Measurements from ENCODE around the gene HTR2A.

Gene HTR2A

GRCh38 chr13:46797501-46798237, 99.2 kb downstream of the HTR2A start:
- Histone ChIP-seq H3K4me3 (ENCODE audit: low read depth, low read length) (no peak overlapping the region), H3K4ac (ENCODE audit: low read depth, low read length) (no peak overlapping the region), H3K27ac (ENCODE audit: low read depth, low read length) (no peak overlapping the region), H4K12ac (ENCODE audit: low read depth, low read length) (peak overlapping the region; percentile 63), H2BK12ac (ENCODE audit: low read length) (no peak overlapping the region), H3K23ac (ENCODE audit: low read length) (no peak overlapping the region), H3K4me1 (ENCODE audit: control insufficient read depth in 1 of 2, insufficient read depth in 2 of 2, low read length in 2 of 2) (peaks cover 0 to 7% of the 10 kb centered on the region in 2 experiments), H2BK120ac (ENCODE audit: insufficient read depth, low read length, poor library complexity) (no peak overlapping the region), H3K36me3 (ENCODE audit: control insufficient read depth in 1 of 2, insufficient read depth in 2 of 2, low read length in 2 of 2) (no peaks in the 10 kb centered on the region), H3K9ac (ENCODE audit: low read length) (no peak overlapping the region), H3K14ac (ENCODE audit: low read length) (peak overlapping the region; percentile 72), H2BK5ac (ENCODE audit: low read depth, low read length, poor library complexity) (peak overlapping the region; percentile 2), H3K9me3 (ENCODE audit: insufficient read depth, low read depth, low read length) (no peaks in the 10 kb centered on the region), H3K18ac (ENCODE audit: low read length) (no peak overlapping the region), H4K8ac (ENCODE audit: low read depth, low read length) (peak overlapping the region; percentile 96), H3K4me2 (ENCODE audit: low read length) (peak overlapping the region; percentile 87), H3K79me1 (ENCODE audit: low read length) (peaks cover 11% of the 10 kb centered on the region), H3K27me3 (ENCODE audit: insufficient read depth, low read length) (no peaks in the 10 kb centered on the region), H3K79me2 (ENCODE audit: control insufficient read depth, insufficient read depth, low read length, poor library complexity) (peaks cover 7% of the 10 kb centered on the region), H4K91ac (ENCODE audit: low read depth, low read length) (peak overlapping the region; percentile 75), H2AFZ (ENCODE audit: insufficient read depth, low read length, poor library complexity) (peak overlapping the region; percentile 28), H2AK5ac (ENCODE audit: low read length) (no peak overlapping the region)
- WGBS (ENCODE audit: extremely low coverage, insufficient coverage, insufficient read length), result no CpG with 5 or more reads among the region's 9 CpGs
- DNase-seq, result no peak

- no CpG with 5 or more reads among the region's 77 CpGs for WGBS (ENCODE audit: extremely low coverage, insufficient coverage, insufficient read length)
- Histone ChIP-seq H4K91ac (ENCODE audit: low read depth, low read length) (peak within 1 kb of the TSS; percentile 79), H3K18ac (ENCODE audit: low read length) (peak within 1 kb of the TSS; percentile 92), H4K12ac (ENCODE audit: low read depth, low read length) (peak within 1 kb of the TSS; percentile 89), H3K79me1 (ENCODE audit: low read length) (peaks cover 11% of the 10 kb centered on the region), H3K4me3 (ENCODE audit: low read depth, low read length) (peak within 1 kb of the TSS; percentile 93), H4K8ac (ENCODE audit: low read depth, low read length) (peak within 1 kb of the TSS; percentile 96), H3K79me2 (ENCODE audit: control insufficient read depth, insufficient read depth, low read length, poor library complexity) (peaks cover 7% of the 10 kb centered on the region), H3K27ac (ENCODE audit: low read depth, low read length) (peak within 1 kb of the TSS; percentile 71), H2BK5ac (ENCODE audit: low read depth, low read length, poor library complexity) (peak within 1 kb of the TSS; percentile 75), H2BK12ac (ENCODE audit: low read length) (peak within 1 kb of the TSS; percentile 59), H3K9ac (ENCODE audit: low read length) (peak within 1 kb of the TSS; percentile 87), H3K9me3 (ENCODE audit: insufficient read depth, low read depth, low read length) (no peaks in the 10 kb centered on the region), H3K14ac (ENCODE audit: low read length) (peak within 1 kb of the TSS; percentile 98), H2AK5ac (ENCODE audit: low read length) (no peak within 1 kb of the TSS), H3K4me2 (ENCODE audit: low read length) (peak within 1 kb of the TSS; percentile 87), H2BK120ac (ENCODE audit: insufficient read depth, low read length, poor library complexity) (peak within 1 kb of the TSS; percentile 39), H3K36me3 (ENCODE audit: control insufficient read depth in 1 of 2, insufficient read depth in 2 of 2, low read length in 2 of 2) (no peaks in the 10 kb centered on the region), H2AFZ (ENCODE audit: insufficient read depth, low read length, poor library complexity) (peak within 1 kb of the TSS; percentile 99), H3K4ac (ENCODE audit: low read depth, low read length) (peak within 1 kb of the TSS; percentile 53), H3K23ac (ENCODE audit: low read length) (no peak within 1 kb of the TSS), H3K27me3 (ENCODE audit: insufficient read depth, low read length) (no peaks in the 10 kb centered on the region), H3K4me1 (ENCODE audit: control insufficient read depth in 1 of 2, insufficient read depth in 2 of 2, low read length in 2 of 2) (peaks cover 0 to 7% of the 10 kb centered on the region in 2 experiments)
- DNase-seq, result peak; percentile 81 to 84
Observed at GRCh38 chr13:46796515-46797474, 100.1 kb downstream of the HTR2A start, which contains the start of gene ESD. Gene ESD, minus strand, starts transcription at chr13:46797161. Its CDS starts 5,748 bp downstream, at chr13:46791413.

- no peak overlapping the region for H3K4ac ChIP-seq (ENCODE audit: low read depth, low read length)
- H3K4me2 ChIP-seq (ENCODE audit: low read length), result peak overlapping the region; percentile 87
- peak overlapping the region; percentile 93 for H3K4me3 ChIP-seq (ENCODE audit: low read depth, low read length)
- H3K4me1 ChIP-seq (ENCODE audit: control insufficient read depth in 1 of 2, insufficient read depth in 2 of 2, low read length in 2 of 2), result peaks cover 0 to 7% of the 10 kb centered on the region in 2 experiments
- DNase-seq, result no peak
- no peak overlapping the region for H4K12ac ChIP-seq (ENCODE audit: low read depth, low read length)
- H3K79me1 ChIP-seq (ENCODE audit: low read length), result peaks cover 11% of the 10 kb centered on the region
- no peak overlapping the region for H2BK120ac ChIP-seq (ENCODE audit: insufficient read depth, low read length, poor library complexity)
- H3K18ac ChIP-seq (ENCODE audit: low read length), result no peak overlapping the region
- peak overlapping the region; percentile 99 for H2AFZ ChIP-seq (ENCODE audit: insufficient read depth, low read length, poor library complexity)
- no peaks in the 10 kb centered on the region for H3K36me3 ChIP-seq (ENCODE audit: control insufficient read depth in 1 of 2, insufficient read depth in 2 of 2, low read length in 2 of 2)
- no CpG with 5 or more reads among the region's 5 CpGs for WGBS (ENCODE audit: extremely low coverage, insufficient coverage, insufficient read length)
- no peak overlapping the region for H2BK5ac ChIP-seq (ENCODE audit: low read depth, low read length, poor library complexity)
- peak overlapping the region; percentile 87 for H3K9ac ChIP-seq (ENCODE audit: low read length)
- H3K9me3 ChIP-seq (ENCODE audit: insufficient read depth, low read depth, low read length), result no peaks in the 10 kb centered on the region
- no peak overlapping the region for H2AK5ac ChIP-seq (ENCODE audit: low read length)
- no peak overlapping the region for H3K14ac ChIP-seq (ENCODE audit: low read length)
- H2BK12ac ChIP-seq (ENCODE audit: low read length), result no peak overlapping the region
- peaks cover 7% of the 10 kb centered on the region for H3K79me2 ChIP-seq (ENCODE audit: control insufficient read depth, insufficient read depth, low read length, poor library complexity)
- H4K8ac ChIP-seq (ENCODE audit: low read depth, low read length), result peak overlapping the region; percentile 95
- no peak overlapping the region for H3K23ac ChIP-seq (ENCODE audit: low read length)
- H4K91ac ChIP-seq (ENCODE audit: low read depth, low read length), result no peak overlapping the region
- no peaks in the 10 kb centered on the region for H3K27me3 ChIP-seq (ENCODE audit: insufficient read depth, low read length)
- no peak overlapping the region for H3K27ac ChIP-seq (ENCODE audit: low read depth, low read length)
Observed at GRCh38 chr13:46796129-46796514, 100.7 kb downstream of the HTR2A start.

DNA sequence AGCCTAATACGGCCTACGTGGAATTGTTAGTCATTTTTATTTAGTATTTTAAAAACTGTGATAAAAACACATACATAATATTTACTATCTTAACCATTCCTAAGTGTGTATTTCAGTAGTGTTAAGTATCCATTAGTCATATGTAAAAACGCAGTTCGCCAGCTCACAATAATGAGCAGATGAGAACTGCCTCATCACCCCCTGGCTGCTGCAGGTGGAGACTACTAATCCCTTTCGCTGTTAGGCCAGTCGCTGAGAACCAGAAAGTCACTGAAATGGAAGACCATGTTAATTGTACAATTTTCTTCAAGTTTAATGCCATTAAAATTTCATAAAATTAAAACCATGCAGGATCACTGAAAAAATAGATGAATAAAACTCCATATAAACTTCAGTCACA, 101.5 kb downstream of the HTR2A start:
- WGBS (ENCODE audit: extremely low coverage, insufficient coverage, insufficient read length), result no CpG with 5 or more reads among the region's 6 CpGs
- no peak overlapping the region for H3K14ac ChIP-seq (ENCODE audit: low read length)
- H3K27me3 ChIP-seq (ENCODE audit: insufficient read depth, low read length), result no peaks in the 10 kb centered on the region
- no peak overlapping the region for H2BK120ac ChIP-seq (ENCODE audit: insufficient read depth, low read length, poor library complexity)
- H3K18ac ChIP-seq (ENCODE audit: low read length), result no peak overlapping the region
- H3K9ac ChIP-seq (ENCODE audit: low read length), result no peak overlapping the region
- DNase-seq, result no peak
- H2AK5ac ChIP-seq (ENCODE audit: low read length), result no peak overlapping the region
- peaks cover 11% of the 10 kb centered on the region for H3K79me1 ChIP-seq (ENCODE audit: low read length)
- no peaks in the 10 kb centered on the region for H3K36me3 ChIP-seq (ENCODE audit: control insufficient read depth in 1 of 2, insufficient read depth in 2 of 2, low read length in 2 of 2)
- H3K4me1 ChIP-seq (ENCODE audit: control insufficient read depth in 1 of 2, insufficient read depth in 2 of 2, low read length in 2 of 2), result peaks cover 0 to 7% of the 10 kb centered on the region in 2 experiments
- no peak overlapping the region for H3K4me2 ChIP-seq (ENCODE audit: low read length)
- H2BK12ac ChIP-seq (ENCODE audit: low read length), result no peak overlapping the region
- H2BK5ac ChIP-seq (ENCODE audit: low read depth, low read length, poor library complexity), result no peak overlapping the region
- H2AFZ ChIP-seq (ENCODE audit: insufficient read depth, low read length, poor library complexity), result no peak overlapping the region
- no peak overlapping the region for H4K12ac ChIP-seq (ENCODE audit: low read depth, low read length)
- peaks cover 7% of the 10 kb centered on the region for H3K79me2 ChIP-seq (ENCODE audit: control insufficient read depth, insufficient read depth, low read length, poor library complexity)
- no peak overlapping the region for H3K23ac ChIP-seq (ENCODE audit: low read length)
- no peaks in the 10 kb centered on the region for H3K9me3 ChIP-seq (ENCODE audit: insufficient read depth, low read depth, low read length)
- no peak overlapping the region for H4K8ac ChIP-seq (ENCODE audit: low read depth, low read length)
- no peak overlapping the region for H3K4me3 ChIP-seq (ENCODE audit: low read depth, low read length)
- no peak overlapping the region for H3K4ac ChIP-seq (ENCODE audit: low read depth, low read length)
- H4K91ac ChIP-seq (ENCODE audit: low read depth, low read length), result no peak overlapping the region
- H3K27ac ChIP-seq (ENCODE audit: low read depth, low read length), result no peak overlapping the region

Data from trophoblast cell (in vitro differentiated cells and primary cell).